Stimulated activated CD8-positive, alpha-beta memory T cell treated with anti-CD3 and anti-CD28 coated beads, Interleukin-12 subunit alpha, Interleukin-12 subunit beta, amount 100 ng/mL, for 4 hours (primary cell): Measurements from ENCODE around the gene PANK3.
"Not testable (repeated sequence)": the region's sequence is repeated elsewhere in the genome, so short reads cannot be mapped to it uniquely, and the experiment has no call there.

Experiments
- DNase-seq: peaks from one replicate; pipeline ENCODE4 v3.0.0-alpha.2; 2020; ENCODE audit warnings: low read depth

The PANK3 gene

GRCh38 chr5:168592014-168592368, 12.8 kb upstream of the PANK3 start:
- no peak for DNase-seq

- DNase-seq, result no peak
Measured at GRCh38 chr5:168591302-168592013, 12.3 kb upstream of the PANK3 start.

- no peak for DNase-seq
Measured at GRCh38 chr5:168590666-168591065, 11.5 kb upstream of the PANK3 start.

GRCh38 chr5:168587987-168588386, 8.8 kb upstream of the PANK3 start:
- DNase-seq, result no peak

- no peak for DNase-seq
Measured at GRCh38 chr5:168585119-168585856, 6.1 kb upstream of the PANK3 start.

- no peak for DNase-seq
Measured at GRCh38 chr5:168583742-168584482, 4.7 kb upstream of the PANK3 start.

- DNase-seq, result not testable (repeated sequence)
Measured at GRCh38 chr5:168580814-168581469, 1.8 kb upstream of the PANK3 start.

GRCh38 chr5:168580227-168580508, 1.0 kb upstream of the PANK3 start:
- no peak for DNase-seq

GRCh38 chr5:168579488-168580226, 489 bp upstream of the PANK3 start:
- peak; percentile 96 for DNase-seq

- DNase-seq, result no peak
Measured at GRCh38 chr5:168578006-168578405, 1.2 kb downstream of the PANK3 start.

- no peak for DNase-seq
Measured at GRCh38 chr5:168575391-168576372, 3.5 kb downstream of the PANK3 start.

GRCh38 chr5:168574156-168574555, 5.0 kb downstream of the PANK3 start:
- not testable (repeated sequence) for DNase-seq

- DNase-seq, result not testable (repeated sequence)
Measured at GRCh38 chr5:168573663-168574062, 5.5 kb downstream of the PANK3 start.

GRCh38 chr5:168570490-168571328, 8.5 kb downstream of the PANK3 start:
- no peak for DNase-seq

- no peak for DNase-seq
Measured at GRCh38 chr5:168568738-168569137, 10.4 kb downstream of the PANK3 start.

- DNase-seq, result no peak
Measured at GRCh38 chr5:168563959-168564358, 15.2 kb downstream of the PANK3 start.

GRCh38 chr5:168562279-168562678, 16.9 kb downstream of the PANK3 start:
- no peak for DNase-seq

- DNase-seq, result no peak
Measured at GRCh38 chr5:168557389-168557788, 21.8 kb downstream of the PANK3 start.

- DNase-seq, result no peak
Measured at GRCh38 chr5:168553377-168554130, 25.6 kb downstream of the PANK3 start.
